Bone marrow (tissue), 2 donors: ENCODE measurements around the gene FAM76A.
A peak's percentile ranks its signal among the peaks of the same experiment; 100 is the strongest.
"Not testable (repeated sequence)": the region's sequence is repeated elsewhere in the genome, so short reads cannot be mapped to it uniquely, and the experiment has no call there.

ENCODE experiments used
- DNase-seq, 2 donors: peaks; one replicate each; lab custom pipeline; 2025; lab: John Stamatoyannopoulos, UW

FAM76A gene

DNA sequence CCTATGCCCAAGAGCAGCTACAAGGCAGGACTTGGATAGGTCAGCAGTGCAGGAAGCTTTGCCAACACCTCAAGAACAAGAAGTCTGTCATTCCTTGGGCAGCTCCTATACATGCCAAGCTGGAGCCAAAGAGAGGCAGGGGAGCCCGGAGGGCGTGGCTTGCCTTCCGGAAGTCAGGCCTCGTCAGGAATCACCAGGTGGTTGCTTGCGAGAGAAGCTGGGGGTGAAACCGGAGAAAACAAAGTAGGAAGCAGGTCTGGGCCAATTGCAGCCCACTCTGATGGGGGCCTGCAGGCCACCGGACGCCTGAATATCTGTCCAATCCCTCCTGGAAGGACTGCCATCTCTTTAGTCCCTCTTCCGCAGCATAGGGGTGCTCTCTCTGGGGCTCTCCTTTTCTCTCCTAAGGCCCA is 794 bp upstream of the FAM76A start:
- DNase-seq: no peak

- DNase-seq: peak in 1 of 2 donors; percentile 58
Measured at GRCh38 chr1:27726173-27727044, 648 bp downstream of the FAM76A start.

DNA sequence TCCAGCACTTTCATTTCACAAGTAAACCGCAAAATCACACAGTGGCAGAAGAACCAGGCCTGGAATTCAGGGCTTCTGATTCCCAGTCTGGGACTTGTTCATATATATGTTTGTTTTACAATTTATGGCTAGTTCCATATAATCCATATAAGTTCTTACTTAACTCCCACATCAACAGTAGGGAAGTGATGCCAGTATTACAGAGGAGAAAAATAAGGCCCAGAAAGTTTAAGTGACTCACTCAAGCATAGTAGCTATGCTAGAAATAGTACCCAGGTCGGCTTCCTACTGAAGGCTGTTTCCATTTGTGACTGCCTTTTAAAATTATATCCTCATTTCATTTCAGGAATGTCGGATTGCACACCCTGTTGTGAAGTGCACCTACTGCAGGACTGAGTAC is 1.4 kb downstream of the FAM76A start:
- DNase-seq: no peak

GRCh38 chr1:27736252-27736651 is 10.5 kb downstream of the FAM76A start:
- DNase-seq: no peak

DNA sequence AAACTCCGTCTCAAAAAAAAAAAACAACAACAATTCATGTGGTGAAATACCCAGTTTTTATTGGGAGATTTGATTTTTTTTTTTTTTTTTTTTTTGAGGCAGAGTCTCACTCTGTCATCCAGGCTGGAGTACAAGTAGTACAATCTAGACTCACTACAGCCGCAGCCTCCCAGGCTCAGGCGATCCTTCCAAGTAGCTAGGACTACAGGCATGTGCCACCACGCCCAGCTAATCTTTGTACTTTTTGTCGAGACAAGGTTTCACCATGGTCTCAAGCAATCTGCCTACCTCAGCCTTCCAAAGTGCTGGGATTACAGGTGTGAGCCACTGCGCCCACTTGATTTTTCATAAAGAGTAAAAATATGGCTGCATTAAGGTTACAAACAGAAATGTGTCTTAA is 15.4 kb downstream of the FAM76A start:
- DNase-seq: no peak

DNA sequence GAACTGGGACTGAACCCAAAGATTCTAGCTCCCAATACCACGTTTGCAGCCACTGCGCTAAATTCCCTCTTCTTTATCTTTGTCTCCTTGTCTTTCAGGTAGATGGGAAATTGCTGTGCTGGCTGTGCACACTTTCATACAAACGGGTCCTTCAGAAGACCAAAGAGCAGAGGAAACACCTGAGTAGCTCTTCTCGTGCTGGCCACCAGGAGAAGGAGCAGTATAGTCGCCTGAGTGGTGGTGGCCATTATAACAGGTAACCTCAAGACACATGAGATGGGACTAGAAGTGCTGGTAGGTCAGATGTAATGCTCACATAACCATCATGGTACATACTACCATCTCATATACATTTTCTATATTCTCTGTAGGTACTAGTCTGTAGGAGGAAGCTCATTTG is 18.8 kb downstream of the FAM76A start:
- DNase-seq: no peak

DNA sequence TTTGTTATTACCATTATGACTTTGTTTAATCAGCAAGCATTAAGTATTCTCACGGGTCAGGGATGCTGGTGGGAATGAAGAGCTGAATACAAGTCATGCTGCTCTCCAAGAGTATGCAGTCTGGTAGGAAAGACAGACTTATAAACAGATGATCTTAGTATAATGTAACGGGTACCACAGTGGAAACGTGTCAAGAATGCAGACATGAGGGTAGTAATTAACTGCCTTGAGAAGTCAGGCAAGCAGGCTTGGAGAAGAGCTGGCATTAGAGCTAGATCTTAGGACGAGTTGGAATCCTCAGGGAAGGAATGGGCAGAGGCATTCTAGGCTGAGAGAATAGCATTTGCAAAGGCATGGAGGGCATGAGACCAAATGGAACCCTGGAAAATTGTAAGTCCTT is 19.7 kb downstream of the FAM76A start:
- no peak for DNase-seq

GRCh38 chr1:27752360-27752759 is 26.6 kb downstream of the FAM76A start:
- DNase-seq: no peak

- no peak for DNase-seq
Measured at GRCh38 chr1:27755286-27755685, 29.5 kb downstream of the FAM76A start.

DNA sequence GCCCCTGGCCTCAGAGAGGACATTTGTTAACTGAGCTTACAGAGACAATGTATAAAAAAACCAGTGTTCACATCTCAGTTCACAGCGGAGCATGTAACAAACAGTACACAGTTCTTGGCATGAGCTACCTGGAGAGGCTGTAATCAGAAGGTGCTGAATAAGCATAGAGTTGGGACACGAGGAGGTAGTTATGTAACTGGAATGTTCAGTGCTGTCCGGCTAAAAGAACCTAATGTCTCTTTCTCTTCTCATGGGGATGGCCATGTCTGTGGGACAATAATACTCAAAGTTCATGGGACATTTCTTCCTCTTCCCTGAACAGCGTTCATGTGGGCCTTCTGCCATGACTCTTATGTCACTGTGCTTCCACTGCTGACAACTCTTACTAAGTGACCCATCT is 30.1 kb downstream of the FAM76A start:
- DNase-seq: no peak

DNA sequence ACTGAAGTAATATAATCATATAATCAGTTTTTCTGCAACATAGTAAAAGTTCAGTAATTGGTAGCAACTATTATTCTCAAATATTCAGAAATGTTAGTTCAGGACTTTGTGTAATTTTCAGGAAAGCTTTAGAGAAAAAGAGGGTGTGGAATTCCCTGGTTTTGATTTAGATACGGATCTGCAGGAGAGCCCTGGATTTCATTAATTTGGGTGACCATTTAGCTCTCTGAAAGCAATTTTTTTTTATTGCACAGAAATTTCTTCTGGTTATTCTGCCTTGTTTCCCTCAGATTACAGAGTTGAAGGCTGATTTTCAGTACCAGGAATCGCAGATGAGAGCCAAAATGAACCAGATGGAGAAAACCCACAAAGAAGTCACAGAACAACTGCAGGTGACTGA is 33.5 kb downstream of the FAM76A start:
- DNase-seq: no peak

DNA sequence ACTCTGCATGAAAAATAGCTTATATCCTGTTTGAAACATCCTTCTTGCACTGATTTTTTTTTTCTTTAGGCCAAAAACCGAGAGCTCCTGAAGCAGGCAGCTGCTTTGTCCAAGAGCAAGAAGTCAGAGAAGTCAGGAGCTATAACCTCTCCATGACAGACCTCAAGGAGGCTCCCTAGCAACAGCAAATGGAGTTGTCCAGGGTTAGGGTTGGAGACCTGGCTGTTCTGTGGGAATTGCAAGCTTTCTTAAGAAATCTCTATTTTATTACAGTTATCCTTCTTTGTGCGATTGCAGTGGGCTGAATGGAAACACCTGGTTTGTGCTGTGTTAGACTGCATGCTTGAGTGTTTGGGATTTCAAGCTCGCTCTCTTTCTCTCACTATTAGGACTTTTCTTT is 34.7 kb downstream of the FAM76A start:
- DNase-seq: no peak

- no peak for DNase-seq
Measured at GRCh38 chr1:27762033-27762432, 36.3 kb downstream of the FAM76A start.

- no peak for DNase-seq
Measured at GRCh38 chr1:27763358-27763757, 37.6 kb downstream of the FAM76A start.

DNA sequence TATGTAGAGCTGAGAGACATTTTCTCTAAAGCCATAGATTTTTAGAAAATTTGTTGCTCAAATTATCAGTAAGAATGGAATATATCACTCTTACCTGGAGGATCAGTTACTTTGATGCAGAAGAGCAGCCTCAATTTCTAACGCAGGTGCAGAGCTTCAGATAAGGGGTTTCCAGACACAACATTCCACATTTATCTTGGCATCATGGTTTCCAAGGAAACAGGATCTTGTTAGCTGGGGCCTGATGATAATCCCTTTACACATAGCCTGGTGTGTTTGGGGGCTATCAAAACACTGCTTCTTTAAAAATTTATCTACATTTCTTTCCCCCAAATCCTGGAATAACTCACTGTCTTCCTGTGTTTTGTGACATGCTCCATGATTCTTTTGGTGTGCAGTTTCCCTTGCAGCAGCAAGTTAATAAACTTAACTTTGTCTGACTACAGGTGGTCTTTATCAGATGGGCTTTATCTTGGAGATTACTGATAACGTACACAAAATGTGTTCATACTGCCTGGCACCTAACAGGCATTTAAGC is 44.6 kb downstream of the FAM76A start:
- no peak for DNase-seq

- DNase-seq: no peak
Measured at GRCh38 chr1:27772036-27772931, 46.5 kb downstream of the FAM76A start.

- DNase-seq: peak; percentile 91 to 93
Measured at GRCh38 chr1:27772932-27773825, 47.4 kb downstream of the FAM76A start, which contains the start of gene STX12. STX12 (plus strand) TSS chr1:27773219; CDS start chr1:27773308, 89 bp downstream.

DNA sequence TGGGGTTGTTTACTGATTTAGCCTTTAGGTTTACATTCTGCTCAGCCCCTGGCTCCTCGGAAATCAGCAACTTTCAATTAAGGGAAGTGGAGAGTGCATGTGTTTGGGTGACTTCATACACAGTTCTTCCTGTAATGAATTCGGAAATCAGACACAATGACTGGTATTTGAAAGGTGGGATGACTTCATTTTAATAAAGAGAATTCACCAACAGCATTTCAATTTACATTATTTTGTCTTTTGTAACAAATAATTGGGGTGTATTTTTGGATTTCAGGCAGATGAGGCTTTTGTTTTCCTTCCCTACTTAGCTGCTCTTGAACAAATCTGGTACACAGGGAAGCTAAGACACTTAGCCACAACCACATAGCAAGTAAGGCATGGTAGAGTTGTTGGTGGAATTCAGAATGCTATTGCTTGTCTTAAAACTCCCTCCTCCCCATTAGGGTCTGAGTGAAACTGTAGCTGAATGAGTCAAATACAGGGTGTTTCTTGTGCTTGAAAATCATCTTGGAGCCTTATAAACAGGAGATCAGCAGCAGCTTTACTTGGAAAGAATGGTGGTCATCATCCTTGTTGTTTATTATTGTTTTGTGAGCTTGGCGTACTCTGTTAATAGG is 48.2 kb downstream of the FAM76A start:
- peak in 1 of 2 donors; percentile 40 for DNase-seq

- no peak for DNase-seq
Measured at GRCh38 chr1:27774654-27775053, 48.9 kb downstream of the FAM76A start.

GRCh38 chr1:27775336-27775735 is 49.6 kb downstream of the FAM76A start:
- not testable (repeated sequence) for DNase-seq

- not testable (repeated sequence) for DNase-seq
Measured at GRCh38 chr1:27776276-27776675, 50.5 kb downstream of the FAM76A start.
